ENCODE data around the gene BTG2.
A peak's percentile ranks its signal among the peaks of the same experiment; 100 is the strongest.
"Not testable (repeated sequence)": the region's sequence is repeated elsewhere in the genome, so short reads cannot be mapped to it uniquely, and the experiment has no call there.

BTG2 gene

GRCh38 chr1:203296460-203297073 is 8.8 kb upstream of the BTG2 start:
- DNase-seq = no peak
- H3K27ac ChIP-seq (ENCODE audit: insufficient read depth, low read length, poor library complexity, severe bottlenecking) = no peak overlapping the region
- H3K9me3 ChIP-seq (ENCODE audit: control insufficient read depth, low read length) = no peaks in the 10 kb centered on the region
- H3K4me1 ChIP-seq (ENCODE audit: control insufficient read depth, insufficient read depth, low read length, poor library complexity, severe bottlenecking) = no peaks in the 10 kb centered on the region
- no peak overlapping the region for H3K4me3 ChIP-seq (ENCODE audit: insufficient read depth, low read depth, low read length, poor library complexity, severe bottlenecking)
- no peaks in the 10 kb centered on the region for H3K36me3 ChIP-seq (ENCODE audit: control insufficient read depth, insufficient read depth, low read length)
- no peaks in the 10 kb centered on the region for H3K27me3 ChIP-seq (replicated peaks; ENCODE audit: control insufficient read depth, insufficient read depth, low read length, poor library complexity, severe bottlenecking)

GRCh38 chr1:203299169-203299568 is 6.2 kb upstream of the BTG2 start:
- no peaks in the 10 kb centered on the region for H3K27me3 ChIP-seq (replicated peaks; ENCODE audit: control insufficient read depth, insufficient read depth, low read length, poor library complexity, severe bottlenecking)
- no peaks in the 10 kb centered on the region for H3K36me3 ChIP-seq (ENCODE audit: control insufficient read depth, insufficient read depth, low read length)
- H3K27ac ChIP-seq (ENCODE audit: insufficient read depth, low read length, poor library complexity, severe bottlenecking) = no peak overlapping the region
- no peak for DNase-seq
- H3K4me3 ChIP-seq (ENCODE audit: insufficient read depth, low read depth, low read length, poor library complexity, severe bottlenecking) = no peak overlapping the region
- H3K4me1 ChIP-seq (ENCODE audit: control insufficient read depth, insufficient read depth, low read length, poor library complexity, severe bottlenecking) = peaks cover 1% of the 10 kb centered on the region
- no peaks in the 10 kb centered on the region for H3K9me3 ChIP-seq (ENCODE audit: control insufficient read depth, low read length)

DNA sequence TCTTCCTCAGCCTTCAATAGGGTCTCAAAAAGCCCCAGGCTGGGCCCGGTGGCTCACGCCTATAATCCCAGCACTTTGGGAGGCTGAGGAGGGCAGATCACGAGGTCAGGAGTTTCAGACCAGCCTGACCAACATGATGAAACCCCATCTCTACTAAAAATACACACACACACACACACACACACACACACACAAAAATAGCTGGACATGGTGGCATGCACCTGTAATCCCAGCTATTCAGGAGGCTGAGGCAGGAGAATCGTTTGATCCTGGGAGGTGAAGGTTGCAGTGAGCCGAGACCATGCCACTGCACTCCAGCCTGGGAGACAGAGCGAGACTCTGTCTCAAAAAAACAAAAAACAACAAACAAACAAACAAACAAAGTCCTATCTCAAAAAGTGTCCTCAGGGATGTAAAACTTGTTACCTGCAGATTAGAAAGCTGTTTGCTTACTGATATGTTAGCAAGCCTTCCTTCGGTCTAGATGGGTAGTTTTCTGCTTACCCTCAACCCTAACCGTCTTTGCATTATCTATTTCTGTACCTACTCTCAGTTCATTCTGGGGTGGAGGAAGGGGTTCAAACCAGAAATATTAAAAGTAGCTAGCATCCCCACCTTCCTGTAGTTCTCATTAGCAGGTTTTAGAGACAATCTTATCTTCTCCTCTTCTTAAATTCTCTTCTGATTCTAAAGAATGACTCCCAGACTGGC is 5.4 kb upstream of the BTG2 start:
- not testable (repeated sequence) for H3K4me1 ChIP-seq (ENCODE audit: control insufficient read depth, insufficient read depth, low read length, poor library complexity, severe bottlenecking); H3K9me3 ChIP-seq (ENCODE audit: control insufficient read depth, low read length); H3K27me3 ChIP-seq (replicated peaks; ENCODE audit: control insufficient read depth, insufficient read depth, low read length, poor library complexity, severe bottlenecking); DNase-seq; H3K27ac ChIP-seq (ENCODE audit: insufficient read depth, low read length, poor library complexity, severe bottlenecking); H3K4me3 ChIP-seq (ENCODE audit: insufficient read depth, low read depth, low read length, poor library complexity, severe bottlenecking); H3K36me3 ChIP-seq (ENCODE audit: control insufficient read depth, insufficient read depth, low read length)

GRCh38 chr1:203300441-203301330 is 4.6 kb upstream of the BTG2 start:
- peaks cover 9% of the 10 kb centered on the region for H3K4me1 ChIP-seq (ENCODE audit: control insufficient read depth, insufficient read depth, low read length, poor library complexity, severe bottlenecking)
- no peak overlapping the region for H3K27ac ChIP-seq (ENCODE audit: insufficient read depth, low read length, poor library complexity, severe bottlenecking)
- H3K36me3 ChIP-seq (ENCODE audit: control insufficient read depth, insufficient read depth, low read length) = peaks cover 2% of the 10 kb centered on the region
- H3K4me3 ChIP-seq (ENCODE audit: insufficient read depth, low read depth, low read length, poor library complexity, severe bottlenecking) = no peak overlapping the region
- H3K27me3 ChIP-seq (replicated peaks; ENCODE audit: control insufficient read depth, insufficient read depth, low read length, poor library complexity, severe bottlenecking) = no peaks in the 10 kb centered on the region
- DNase-seq = no peak
- H3K9me3 ChIP-seq (ENCODE audit: control insufficient read depth, low read length) = no peaks in the 10 kb centered on the region

GRCh38 chr1:203301331-203301668 is 4.0 kb upstream of the BTG2 start:
- Histone ChIP-seq H3K4me1 (ENCODE audit: control insufficient read depth, insufficient read depth, low read length, poor library complexity, severe bottlenecking) (peaks cover 9% of the 10 kb centered on the region), H3K27ac (ENCODE audit: insufficient read depth, low read length, poor library complexity, severe bottlenecking) (no peak overlapping the region), H3K4me3 (ENCODE audit: insufficient read depth, low read depth, low read length, poor library complexity, severe bottlenecking) (no peak overlapping the region), H3K36me3 (ENCODE audit: control insufficient read depth, insufficient read depth, low read length) (peaks cover 7% of the 10 kb centered on the region), H3K27me3 (replicated peaks; ENCODE audit: control insufficient read depth, insufficient read depth, low read length, poor library complexity, severe bottlenecking) (no peaks in the 10 kb centered on the region), H3K9me3 (ENCODE audit: control insufficient read depth, low read length) (no peaks in the 10 kb centered on the region)
- no peak for DNase-seq

- Histone ChIP-seq H3K4me1 (ENCODE audit: control insufficient read depth, insufficient read depth, low read length, poor library complexity, severe bottlenecking) (peaks cover 10% of the 10 kb centered on the region), H3K27ac (ENCODE audit: insufficient read depth, low read length, poor library complexity, severe bottlenecking) (no peak overlapping the region), H3K9me3 (ENCODE audit: control insufficient read depth, low read length) (no peaks in the 10 kb centered on the region)
Observed at GRCh38 chr1:203302456-203302855, 2.9 kb upstream of the BTG2 start.

DNA sequence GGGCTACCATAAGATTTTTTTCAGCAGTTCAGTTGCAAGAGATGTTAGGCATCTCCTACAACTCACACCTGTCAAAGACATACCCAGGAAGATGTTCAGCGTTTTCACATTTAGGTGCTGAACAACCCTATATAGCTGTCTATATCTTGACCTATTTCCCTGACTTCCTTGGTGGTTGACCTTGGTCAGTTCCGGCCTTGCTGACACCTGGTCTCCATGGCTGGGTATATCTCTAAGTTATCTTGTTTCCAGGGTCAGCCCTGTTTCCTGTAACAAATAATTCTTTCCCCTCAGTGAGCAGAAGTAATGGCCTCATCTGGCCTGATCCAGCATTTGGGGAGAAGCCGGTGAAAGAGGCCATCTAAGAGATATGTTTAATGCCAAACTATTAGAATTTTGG is 2.4 kb upstream of the BTG2 start:
- H3K9me3 ChIP-seq (ENCODE audit: control insufficient read depth, low read length) = no peaks in the 10 kb centered on the region
- peaks cover 19% of the 10 kb centered on the region for H3K36me3 ChIP-seq (ENCODE audit: control insufficient read depth, insufficient read depth, low read length)
- DNase-seq = no peak
- H3K27me3 ChIP-seq (replicated peaks; ENCODE audit: control insufficient read depth, insufficient read depth, low read length, poor library complexity, severe bottlenecking) = no peaks in the 10 kb centered on the region
- no peak overlapping the region for H3K27ac ChIP-seq (ENCODE audit: insufficient read depth, low read length, poor library complexity, severe bottlenecking)
- H3K4me1 ChIP-seq (ENCODE audit: control insufficient read depth, insufficient read depth, low read length, poor library complexity, severe bottlenecking) = peaks cover 15% of the 10 kb centered on the region
- no peak overlapping the region for H3K4me3 ChIP-seq (ENCODE audit: insufficient read depth, low read depth, low read length, poor library complexity, severe bottlenecking)

More at GRCh38 chr1:203302456-203302855, 2.9 kb upstream of the BTG2 start:
- Histone ChIP-seq H3K27me3 (replicated peaks; ENCODE audit: control insufficient read depth, insufficient read depth, low read length, poor library complexity, severe bottlenecking) (no peaks in the 10 kb centered on the region), H3K36me3 (ENCODE audit: control insufficient read depth, insufficient read depth, low read length) (peaks cover 15% of the 10 kb centered on the region), H3K4me3 (ENCODE audit: insufficient read depth, low read depth, low read length, poor library complexity, severe bottlenecking) (no peak overlapping the region)
- no peak for DNase-seq

GRCh38 chr1:203304391-203304918 is 864 bp upstream of the BTG2 start:
- Histone ChIP-seq H3K9me3 (ENCODE audit: control insufficient read depth, low read length) (no peaks in the 10 kb centered on the region), H3K27me3 (replicated peaks; ENCODE audit: control insufficient read depth, insufficient read depth, low read length, poor library complexity, severe bottlenecking) (no peaks in the 10 kb centered on the region), H3K4me3 (ENCODE audit: insufficient read depth, low read depth, low read length, poor library complexity, severe bottlenecking) (peak overlapping the region; percentile 50), H3K27ac (ENCODE audit: insufficient read depth, low read length, poor library complexity, severe bottlenecking) (peak overlapping the region; percentile 99), H3K4me1 (ENCODE audit: control insufficient read depth, insufficient read depth, low read length, poor library complexity, severe bottlenecking) (peaks cover 29% of the 10 kb centered on the region), H3K36me3 (ENCODE audit: control insufficient read depth, insufficient read depth, low read length) (peaks cover 34% of the 10 kb centered on the region)
- no peak for DNase-seq

DNA sequence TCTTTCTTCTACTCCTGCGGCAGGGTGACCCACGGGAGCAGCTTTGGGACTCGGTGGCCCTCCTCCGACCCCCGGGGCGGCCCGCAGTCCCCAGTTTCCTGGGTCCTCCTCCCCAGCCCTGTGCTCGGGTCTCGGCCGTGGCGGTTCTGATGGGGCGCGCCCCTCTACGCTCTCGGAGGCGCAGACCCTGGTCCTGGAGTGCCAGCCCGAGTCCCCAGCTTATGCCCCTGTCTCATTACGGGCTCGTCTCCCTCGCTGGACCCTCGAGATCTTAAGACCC is 430 bp downstream of the BTG2 start:
- DNase-seq = no peak

More for the DNA sequence above, 430 bp downstream of the BTG2 start:
- H3K27ac ChIP-seq (ENCODE audit: insufficient read depth, low read length, poor library complexity, severe bottlenecking) = peak overlapping the region; percentile 99
- H3K27me3 ChIP-seq (replicated peaks; ENCODE audit: control insufficient read depth, insufficient read depth, low read length, poor library complexity, severe bottlenecking) = no peaks in the 10 kb centered on the region
- peaks cover 45% of the 10 kb centered on the region for H3K36me3 ChIP-seq (ENCODE audit: control insufficient read depth, insufficient read depth, low read length)
- peaks cover 39% of the 10 kb centered on the region for H3K4me1 ChIP-seq (ENCODE audit: control insufficient read depth, insufficient read depth, low read length, poor library complexity, severe bottlenecking)
- H3K9me3 ChIP-seq (ENCODE audit: control insufficient read depth, low read length) = no peaks in the 10 kb centered on the region
- peak overlapping the region; percentile 71 for H3K4me3 ChIP-seq (ENCODE audit: insufficient read depth, low read depth, low read length, poor library complexity, severe bottlenecking)

Measured in effector memory CD4-positive, alpha-beta T cell (primary cell).